Fibroblast of skin of abdomen (primary cell): ENCODE results near the gene XPNPEP1. TPM values are rescaled to one million over a fixed set of nuclear protein-coding genes. Genes with fewer than 3 reads are reported as not detected.
A peak's percentile ranks its signal among the peaks of the same experiment; 100 is the strongest.

Experiments
- DNase-seq: peaks from one replicate; pipeline ENCODE4 v3.0.0-alpha.2; 2013
- polyA plus RNA-seq, 2 experiments: library from polyadenylated mRNA; unstranded; fragments of 120-200 nt; gene quantifications; one replicate each; pipeline ENCODE4 v1.2.1, GENCODE V29; 2013; ENCODE audit not compliant: insufficient read length in 2 of 2

The XPNPEP1 gene
- polyA plus RNA-seq (2013, experiment 1 of 2; ENCODE audit: insufficient read length), result 60.2 TPM
- polyA plus RNA-seq (2013, experiment 2 of 2; ENCODE audit: insufficient read length), result 60.9 TPM

DNA sequence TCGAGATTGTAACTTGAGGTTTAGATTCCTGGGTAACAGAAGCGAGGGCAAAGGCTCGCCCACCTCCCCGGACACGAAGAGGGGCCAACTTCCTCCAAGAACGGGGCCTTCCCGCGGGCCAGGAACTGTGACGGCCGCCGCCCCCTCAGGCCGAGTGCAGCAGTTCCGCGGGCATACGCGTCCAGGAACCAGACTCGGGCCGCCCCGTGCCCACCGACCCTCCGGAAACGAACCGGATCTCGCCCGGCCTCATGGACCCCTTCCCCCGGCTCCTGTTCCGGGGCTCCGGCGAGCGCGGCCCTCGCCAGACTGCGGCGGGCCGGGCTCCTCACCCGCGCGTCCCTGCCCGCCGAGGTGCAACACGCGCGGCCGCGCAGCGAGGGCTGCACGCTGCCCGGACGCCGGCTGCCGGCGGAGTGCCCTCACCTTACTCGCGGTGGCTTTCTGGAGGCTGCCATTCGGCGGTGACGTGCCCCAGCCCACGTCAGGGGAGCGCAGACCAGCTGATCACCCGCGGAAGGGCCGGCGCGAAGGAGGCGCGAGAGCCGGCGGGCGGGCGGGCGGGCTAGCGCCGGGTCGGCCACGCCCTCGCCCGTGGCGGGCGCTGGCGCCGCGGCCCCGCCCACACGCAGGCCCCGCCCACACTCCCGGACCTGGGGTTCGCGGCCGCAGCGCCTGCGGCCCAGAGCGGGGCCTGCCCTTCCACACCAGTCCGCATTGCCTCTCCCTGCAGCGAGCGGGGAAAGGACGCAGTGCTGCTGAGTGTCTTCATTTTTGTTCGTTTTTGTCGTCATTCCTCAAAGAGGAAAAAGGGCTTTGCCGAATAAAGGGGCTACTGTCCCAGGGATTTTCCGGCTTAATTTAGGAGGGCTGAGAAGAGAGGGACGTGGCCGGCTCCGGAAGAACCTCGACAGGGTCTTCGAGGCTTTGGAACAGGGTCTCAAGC lies at the start of gene XPNPEP1:
XPNPEP1 (minus strand) TSS at position 536 of the 946 bp plus-strand sequence; CDS start at position 458, 78 bp downstream.
- DNase-seq, result peak; percentile 87

DNA sequence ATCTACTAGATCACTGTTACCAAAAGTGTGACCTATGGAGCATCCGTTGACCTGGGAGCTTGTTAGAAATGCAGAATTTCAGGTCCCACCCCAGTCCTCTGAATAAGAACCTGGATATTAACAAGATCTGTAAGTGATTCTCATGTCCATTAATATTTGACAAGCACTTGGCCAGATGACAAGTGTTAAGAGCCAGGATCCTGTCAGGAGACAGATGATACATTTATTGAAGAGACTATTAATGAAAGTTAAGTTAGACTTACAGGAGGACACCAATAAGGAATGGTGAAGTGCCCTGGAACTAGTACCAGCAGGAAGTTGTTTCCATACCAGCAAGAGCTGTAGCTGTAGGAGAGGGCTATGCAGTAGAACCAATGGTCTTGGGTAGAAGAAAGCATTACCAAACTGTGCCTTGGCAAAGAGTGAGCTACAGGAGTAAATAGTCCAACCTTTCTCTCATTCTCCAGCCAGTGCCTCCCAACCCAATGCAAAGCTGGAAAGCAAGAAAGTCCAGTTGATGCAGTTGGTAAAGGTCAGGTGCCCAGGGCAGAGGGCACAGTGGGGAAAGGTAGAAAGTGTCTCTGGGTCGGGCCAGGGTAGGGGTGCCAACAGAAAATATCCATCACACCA lies 49.2 kb upstream of the XPNPEP1 start:
- DNase-seq, result no peak

DNA sequence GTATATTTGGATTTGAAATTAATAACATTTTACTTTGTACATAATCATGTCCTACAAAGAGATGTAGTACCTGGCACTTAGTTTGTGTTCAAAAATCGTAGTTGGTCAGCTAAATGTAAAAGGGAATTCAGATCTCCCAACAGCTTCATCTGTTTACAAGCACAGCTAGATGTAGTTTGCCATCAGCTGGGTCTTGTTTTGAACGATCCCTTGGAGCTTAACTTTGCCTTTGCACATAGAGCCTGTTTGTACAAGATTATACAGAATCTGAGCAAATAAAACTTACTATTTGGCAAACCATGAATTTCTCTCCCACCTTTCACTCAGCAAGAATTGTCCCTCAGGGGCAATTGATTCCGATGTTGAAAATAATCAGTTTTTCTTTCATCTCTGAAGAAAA lies 48.3 kb upstream of the XPNPEP1 start:
- DNase-seq, result no peak

DNA sequence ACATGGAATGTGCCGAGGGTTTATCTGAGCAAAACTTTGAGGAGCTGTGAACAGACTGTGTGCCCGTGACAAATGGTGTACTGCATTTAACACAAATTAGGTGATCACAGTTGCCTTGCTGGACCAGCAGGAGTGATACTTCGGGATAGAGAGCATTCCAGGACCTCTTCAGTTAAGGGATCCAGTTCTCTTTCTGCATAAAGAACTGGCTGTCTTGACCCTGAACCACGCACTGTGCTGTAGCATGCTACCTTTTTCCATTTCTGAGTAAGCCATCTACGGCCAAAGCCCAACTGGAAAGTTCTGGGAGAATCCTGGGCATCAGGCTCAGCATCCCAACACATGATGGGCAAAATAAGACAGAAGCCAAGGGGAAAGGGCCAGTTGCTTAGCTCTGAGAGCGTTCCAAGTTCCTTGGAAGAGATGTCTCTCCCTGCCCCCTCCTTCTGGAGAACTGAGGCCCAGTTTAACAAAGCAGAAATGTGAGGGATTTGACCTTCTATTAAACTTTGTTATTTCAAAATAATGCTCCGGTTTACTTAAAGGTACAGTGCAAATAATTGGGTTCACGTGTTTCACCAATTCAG lies 46.5 kb upstream of the XPNPEP1 start:
- no peak for DNase-seq

DNA sequence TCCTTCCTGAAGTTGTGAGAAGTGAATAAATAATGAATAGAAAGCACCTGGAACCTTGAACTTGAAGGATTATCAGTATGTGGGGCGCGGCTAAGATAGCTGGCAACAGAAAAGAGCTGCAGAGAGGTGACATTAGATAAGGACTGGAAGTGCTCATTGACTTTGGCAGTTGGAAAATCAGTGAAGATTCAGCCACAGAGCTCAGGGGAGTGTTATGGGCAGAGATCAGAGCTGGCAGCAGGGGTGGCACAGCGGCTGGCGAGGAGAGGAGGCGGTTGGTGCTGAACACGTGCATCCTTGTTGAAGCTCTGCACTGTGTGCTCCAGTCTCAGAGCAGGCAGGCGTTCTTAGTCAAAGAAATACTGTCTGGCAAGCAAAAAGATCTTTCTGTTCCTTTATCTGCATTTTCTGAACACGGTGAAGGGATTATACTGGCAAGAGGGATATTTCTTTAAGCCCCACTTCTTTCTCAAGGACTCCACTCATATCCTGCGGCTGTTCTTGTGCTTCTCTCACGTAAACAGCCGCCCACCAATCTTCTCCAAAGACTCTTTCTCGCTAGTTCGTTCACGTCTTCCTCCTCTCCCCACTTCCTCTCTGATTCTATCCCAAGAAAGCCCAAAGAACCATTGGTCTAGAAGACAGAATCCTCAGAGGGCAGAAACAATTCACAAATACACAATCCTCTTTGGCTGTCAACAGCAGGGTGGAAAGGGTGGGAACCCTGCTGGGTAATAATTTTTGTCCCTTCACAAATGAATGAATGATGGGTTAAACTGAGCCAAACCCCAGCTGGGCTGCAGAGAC lies 45.8 kb upstream of the XPNPEP1 start:
- no peak for DNase-seq

DNA sequence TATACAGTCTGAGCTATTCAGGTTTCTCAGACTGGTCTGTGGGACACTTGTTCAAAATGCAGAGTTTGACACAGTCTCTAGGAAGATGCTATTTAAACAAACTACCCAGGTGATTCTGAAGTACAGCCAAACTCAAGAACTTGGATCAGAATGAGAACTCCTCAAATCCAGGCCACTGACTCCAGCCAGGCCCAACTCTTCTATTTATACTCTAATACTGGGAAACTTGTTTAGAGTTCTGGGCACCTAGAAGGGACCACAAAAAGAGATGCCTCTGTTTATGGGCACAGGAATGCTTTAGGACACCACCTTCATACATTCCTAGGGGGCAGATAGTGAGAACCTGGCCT lies 44.4 kb upstream of the XPNPEP1 start:
- DNase-seq, result no peak

DNA sequence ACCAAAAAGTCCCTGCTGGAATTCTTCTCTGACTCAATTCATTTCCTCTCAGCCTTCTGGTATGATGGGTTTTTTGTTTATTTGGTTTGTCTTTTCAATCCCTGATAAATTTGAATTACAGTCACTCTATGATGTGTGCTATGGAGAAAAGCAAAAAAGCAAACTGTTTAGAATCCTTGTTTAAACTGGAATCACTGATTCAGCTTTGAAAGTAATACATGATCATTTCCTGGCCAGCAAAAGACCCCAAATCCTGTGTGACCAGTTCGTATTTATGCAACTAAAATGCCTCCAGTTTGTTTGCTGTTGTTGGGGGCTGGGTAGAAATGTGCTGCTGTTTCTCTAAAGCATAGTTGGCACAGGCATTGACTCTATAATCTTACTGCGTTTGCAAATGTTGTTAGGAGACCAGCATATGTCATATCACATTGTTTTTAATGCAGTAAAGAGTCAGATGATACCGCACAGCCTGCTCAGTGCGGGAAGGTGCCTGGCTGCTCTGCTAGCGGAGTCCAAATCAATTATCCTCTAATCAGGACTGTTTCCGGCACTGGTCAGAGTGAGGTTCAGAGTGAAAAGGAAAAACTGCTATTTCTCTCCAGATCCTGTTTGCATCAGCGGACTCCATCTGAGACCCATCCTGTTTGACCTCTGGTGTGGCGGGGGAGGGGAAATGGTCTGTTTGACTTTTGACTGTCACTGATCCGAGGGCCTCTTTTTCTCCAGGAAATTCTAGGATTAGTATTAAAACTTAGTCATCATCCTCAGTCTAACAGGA lies 43.8 kb upstream of the XPNPEP1 start:
- peak; percentile 41 for DNase-seq

DNA sequence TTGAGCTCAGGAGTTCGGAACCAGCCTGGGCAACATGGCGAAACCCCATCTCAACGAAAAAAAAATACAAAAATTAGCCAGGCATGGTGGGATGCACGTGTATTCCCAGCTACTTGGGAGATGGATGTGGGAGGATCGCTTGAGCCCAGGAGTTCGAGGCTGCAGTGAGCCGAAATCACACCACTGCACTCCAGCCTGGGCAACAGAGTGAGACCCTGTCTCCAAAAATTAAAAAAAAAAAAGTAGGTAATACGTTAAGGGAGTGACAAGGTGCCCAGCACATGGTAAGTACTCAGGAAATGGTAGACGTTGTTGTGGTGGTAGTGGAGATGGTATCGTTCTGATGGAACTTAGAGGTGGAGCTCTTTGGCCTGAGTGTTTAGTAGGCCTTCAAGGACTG lies 41.0 kb upstream of the XPNPEP1 start:
- DNase-seq, result no peak

DNA sequence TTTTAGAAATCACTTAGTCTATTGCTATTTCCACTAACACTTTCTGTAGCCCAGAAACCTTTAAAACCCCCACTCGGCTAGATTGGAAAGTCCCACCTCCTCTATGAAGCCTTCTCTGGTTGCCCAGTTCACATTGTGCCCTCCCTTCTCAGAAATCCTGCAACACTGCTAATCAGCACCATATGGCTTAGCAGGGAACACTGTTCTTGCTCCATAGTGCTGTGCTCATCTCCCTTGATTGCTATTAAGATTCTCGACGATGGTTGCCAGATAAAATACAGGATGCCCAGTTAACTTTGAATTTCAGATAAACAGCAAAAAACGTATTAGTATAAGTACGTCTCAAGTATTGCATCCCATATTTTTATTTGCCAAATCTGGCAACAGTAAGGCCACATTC lies 40.1 kb upstream of the XPNPEP1 start:
- DNase-seq, result peak; percentile 66

DNA sequence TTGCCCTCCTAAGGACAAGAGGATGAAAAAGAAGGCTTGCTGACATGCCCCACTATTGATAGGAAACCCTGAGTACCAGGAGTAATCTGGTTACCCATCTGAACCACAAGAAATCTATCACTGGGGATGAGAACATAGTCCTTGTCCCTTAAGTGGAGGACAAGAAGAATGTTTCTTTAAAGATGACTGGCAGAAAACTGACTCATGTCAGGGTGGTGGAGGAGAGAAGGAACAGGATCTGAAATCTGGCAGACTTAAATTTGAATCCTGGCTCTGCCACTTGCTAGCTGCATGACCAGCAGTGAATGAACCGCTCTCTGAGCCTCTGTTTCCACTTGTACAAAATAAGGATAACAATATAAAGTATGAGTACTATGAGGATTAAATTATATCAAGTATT lies 38.9 kb upstream of the XPNPEP1 start:
- DNase-seq, result no peak

DNA sequence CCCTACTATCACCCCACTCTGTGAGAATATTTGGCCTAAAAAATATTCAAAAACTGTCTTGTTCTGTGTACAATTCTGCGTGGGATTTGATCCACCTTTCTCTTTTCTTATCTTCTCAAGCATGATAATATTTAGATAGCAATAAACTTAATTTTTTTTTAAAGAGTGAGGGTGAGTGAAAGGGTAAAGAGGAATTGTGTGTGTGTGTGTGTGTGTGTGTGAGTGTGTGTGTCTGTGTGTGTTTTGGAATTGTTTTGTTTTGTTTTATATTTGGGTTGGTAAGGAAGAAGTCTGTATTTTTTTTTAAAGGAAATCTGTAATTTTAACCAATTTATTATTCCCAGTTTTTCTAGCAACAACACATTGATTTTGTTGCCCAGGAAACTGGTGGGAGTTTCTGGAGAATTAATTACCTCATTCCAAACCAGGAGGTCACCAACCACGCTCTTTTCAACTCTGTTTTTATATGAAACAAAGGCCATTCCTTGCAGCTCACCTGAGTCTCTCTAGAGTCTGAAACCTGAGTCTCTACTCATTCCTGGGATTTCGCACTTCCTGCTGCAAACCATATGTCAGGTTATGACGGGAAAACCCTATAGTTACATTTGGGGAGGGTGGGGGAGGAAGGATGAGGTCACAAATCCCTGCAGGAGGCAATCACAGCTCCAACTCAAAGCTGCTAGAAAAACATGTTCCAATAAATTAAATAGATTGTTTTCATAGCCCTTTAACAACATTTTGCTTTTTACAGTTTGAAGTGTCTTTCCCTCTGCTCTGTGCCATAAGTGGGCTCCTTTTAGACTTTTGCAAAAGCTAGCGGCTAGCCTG lies 38.1 kb upstream of the XPNPEP1 start:
- DNase-seq, result peak; percentile 63

DNA sequence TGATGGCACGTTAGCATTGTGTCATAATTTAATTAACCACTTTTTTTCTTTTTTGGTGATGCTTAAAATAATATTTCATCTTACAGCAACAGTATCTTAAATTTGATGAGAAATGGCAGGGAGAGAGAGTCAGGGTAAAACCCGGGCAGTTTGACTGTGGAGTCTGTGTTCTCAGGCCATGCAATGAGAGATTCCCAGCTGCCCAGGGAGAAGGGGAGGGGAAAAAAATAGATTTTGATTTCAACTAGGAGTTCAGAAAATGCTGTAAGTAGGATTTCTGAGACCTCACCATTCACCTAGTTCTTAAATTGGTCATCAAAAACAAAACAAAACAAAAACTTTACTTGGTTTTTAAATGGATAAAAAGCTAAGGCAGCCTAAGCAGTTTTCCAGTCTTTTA lies 37.4 kb upstream of the XPNPEP1 start:
- no peak for DNase-seq

DNA sequence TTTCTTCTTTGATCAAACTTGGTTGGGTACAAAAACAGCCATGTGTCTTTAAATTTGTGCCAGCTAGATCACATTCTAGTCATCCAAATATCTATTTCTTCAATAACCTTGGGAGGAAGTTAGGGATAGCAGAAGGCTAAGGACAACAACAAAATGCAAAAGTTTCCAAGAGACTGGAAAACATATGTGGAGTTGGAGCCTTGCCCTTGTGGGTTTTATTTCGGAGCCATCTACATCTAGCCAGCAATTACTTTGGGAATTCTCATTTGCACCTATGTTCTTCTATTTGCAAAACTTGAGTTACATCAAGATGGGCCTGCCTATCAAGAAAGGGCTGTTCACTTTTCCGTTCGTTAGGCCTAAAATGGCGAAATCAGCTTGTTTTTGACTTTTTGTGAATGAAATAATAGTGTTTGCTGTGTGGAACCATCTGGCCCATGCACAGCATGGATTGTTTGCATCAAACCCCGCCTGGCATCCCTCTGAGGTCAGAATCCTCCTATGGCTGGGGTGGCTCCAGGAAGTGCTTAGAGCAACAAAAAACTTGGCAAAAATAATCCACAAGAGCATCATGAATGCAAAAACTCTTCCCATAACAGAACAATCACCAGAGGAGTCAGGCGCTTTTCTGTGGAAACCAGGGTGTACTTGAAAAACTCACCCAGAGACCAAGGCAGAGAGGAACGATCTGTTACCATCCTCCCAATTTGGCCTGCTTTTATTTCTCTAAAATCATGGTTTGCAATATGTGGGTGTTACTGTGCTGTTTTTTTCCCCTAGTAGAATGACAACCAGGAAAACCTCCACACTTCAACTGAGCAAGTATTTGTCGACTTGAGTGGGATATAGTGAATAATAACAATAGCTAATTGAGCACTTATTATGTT lies 36.2 kb upstream of the XPNPEP1 start:
- no peak for DNase-seq

DNA sequence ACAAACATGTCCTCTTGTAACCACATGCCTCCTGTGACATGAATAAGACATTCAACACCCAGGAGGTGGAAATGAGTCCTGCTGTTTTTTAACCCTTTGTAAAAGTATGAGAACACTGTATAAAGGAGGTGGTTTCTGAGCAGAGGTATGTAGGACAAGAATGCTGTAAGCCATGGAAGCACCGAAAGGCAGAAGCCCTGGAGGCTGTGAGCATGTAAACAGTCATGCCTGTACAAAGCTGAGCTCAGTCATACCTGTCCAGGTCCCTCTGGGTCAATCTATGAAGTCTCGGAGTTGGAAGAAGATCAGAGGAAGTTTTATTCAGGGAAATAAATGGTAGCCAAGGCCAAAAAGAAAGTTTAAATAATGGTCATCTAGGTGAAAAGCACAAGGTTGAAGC lies 34.7 kb upstream of the XPNPEP1 start:
- DNase-seq, result no peak

DNA sequence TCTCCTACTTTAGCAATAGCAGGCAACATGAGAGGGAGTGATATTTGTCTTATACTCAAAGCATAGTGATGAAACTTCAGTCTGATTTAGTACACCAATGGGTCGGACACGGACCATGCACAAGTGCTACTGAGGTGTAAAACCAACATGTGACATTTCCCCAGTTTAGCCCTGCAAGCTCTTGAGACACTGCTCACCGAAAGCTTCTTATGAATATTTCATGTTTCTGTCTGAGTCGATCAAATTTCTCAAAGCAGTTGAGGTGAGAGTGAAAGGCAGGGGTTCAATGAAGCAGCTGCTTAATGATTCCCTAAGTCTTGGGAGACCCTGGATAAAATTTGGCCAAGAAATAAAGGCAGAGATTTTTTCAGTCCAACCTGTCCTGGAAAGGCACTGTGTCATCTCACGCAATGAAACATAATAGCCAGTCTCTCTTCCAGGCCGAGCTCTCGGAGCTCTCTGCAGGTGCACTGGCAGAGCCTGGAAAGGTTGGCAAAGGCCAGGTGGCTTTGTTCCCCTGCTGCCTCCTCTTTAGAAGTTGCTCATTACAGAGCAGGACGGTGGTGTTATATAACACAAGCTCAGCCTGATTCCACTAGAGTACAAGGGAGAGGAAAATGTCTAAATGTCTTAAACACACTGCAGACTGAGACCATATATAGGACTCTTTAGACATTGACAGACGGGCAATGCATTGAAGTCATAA lies 33.9 kb upstream of the XPNPEP1 start:
- DNase-seq, result no peak

DNA sequence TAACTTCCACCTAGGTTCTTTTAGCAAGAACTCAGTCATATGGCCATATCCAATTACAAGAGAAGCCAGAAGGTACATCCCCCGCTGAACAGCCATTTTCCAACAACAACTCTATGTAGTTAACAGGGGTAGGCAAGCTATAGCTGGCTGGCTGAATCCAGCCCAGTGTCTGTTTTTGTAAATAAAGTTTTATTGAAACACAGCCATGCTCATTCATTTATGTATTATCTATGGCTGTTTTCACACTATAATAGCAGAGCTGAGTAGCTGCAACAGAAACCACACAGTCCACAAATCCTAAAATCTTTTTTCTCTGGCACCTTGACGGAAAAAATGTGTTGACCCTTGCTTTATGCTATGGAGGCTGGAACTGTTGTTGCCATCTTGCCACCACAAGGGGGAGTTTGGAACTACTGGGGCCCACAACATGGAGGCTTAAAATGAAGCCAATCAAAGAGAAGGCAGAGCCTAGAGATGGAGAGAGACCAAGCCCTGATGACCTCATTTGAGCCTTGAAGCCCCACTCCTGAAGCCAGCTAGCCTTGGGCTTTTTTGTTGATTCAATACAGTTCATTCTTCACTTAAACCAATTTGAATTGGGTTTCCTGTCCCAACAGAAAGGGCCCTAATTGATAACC lies 33.3 kb upstream of the XPNPEP1 start:
- peak; percentile 48 for DNase-seq

DNA sequence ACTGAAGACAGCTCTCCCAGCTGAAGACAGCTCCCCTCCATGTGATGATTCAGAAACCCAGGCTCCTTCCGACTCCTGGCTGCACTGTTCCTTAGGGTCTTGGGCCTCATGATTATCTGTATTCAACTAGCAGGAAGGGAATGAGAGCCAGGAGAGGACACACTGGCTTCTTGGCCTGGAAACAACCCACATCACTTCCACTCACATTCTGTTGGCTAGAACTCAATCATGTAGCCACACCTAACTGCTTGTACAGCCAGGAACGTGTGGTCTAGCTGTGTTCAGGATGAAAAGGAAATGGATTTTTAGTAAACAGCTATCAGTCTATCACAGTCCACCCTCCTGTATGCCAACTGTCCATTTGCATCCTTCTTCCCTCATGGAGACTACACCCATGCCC lies 30.5 kb upstream of the XPNPEP1 start:
- DNase-seq, result no peak

DNA sequence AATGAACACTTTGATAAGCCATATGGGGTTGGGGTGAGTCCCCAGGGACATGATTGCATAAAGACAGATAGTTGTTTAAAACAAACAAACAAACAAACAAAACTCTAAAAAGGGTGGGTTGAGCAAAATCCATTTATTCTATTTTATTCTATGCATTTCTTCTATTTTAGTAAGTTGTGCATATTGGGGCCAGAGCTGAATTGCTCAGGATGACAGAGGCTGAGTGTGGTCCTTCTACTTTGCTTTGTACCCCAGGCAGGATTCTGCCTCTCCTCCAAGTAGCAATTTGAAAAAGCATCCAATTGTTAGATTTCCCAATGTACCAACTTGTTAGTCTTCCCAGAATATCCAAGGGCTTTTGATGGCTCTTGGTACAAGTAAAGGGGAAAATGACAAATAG lies 29.2 kb upstream of the XPNPEP1 start:
- no peak for DNase-seq
